ENCODE data around the gene CSMD2.

The CSMD2 gene

GRCh38 chr1:33741749-33742148 is 423.3 kb downstream of the CSMD2 start:
- Histone ChIP-seq H3K9me2 (replicated peaks; ENCODE audit: low read depth, low read length) (no peaks in the 10 kb centered on the region), H3K4me3 (ENCODE audit: low read length, poor library complexity, severe bottlenecking) (no peak overlapping the region), H3K9ac (ENCODE audit: low read depth, low read length, poor library complexity, severe bottlenecking) (no peak overlapping the region), H3F3A (ENCODE audit: low read depth) (no peaks in the 10 kb centered on the region), H3K9me3 (ENCODE audit: insufficient read depth, low read depth, low read length) (peaks cover 2% of the 10 kb centered on the region; the same call in 1 of the 2 replicates), H3K27me3 (ENCODE audit: insufficient read depth, low read length, poor library complexity, severe bottlenecking) (no peaks in the 10 kb centered on the region), H3K36me3 (ENCODE audit: insufficient read depth, low read length) (no peaks in the 10 kb centered on the region), H3K79me2 (ENCODE audit: insufficient read depth, low read length) (no peaks in the 10 kb centered on the region), H3K4me2 (ENCODE audit: low read depth, low read length, poor library complexity, severe bottlenecking) (no peak overlapping the region), H3K4me1 (ENCODE audit: insufficient read depth, low read length, poor library complexity, severe bottlenecking) (no peaks in the 10 kb centered on the region), H4K20me1 (ENCODE audit: insufficient read depth, low read length, poor library complexity, severe bottlenecking) (no peaks in the 10 kb centered on the region), H2AFZ (ENCODE audit: low read length) (no peak overlapping the region)
- no peak for TF ChIP-seq EZH2phosphoT487 (IDR thresholded peaks at IDR 0.05; ENCODE audit: borderline replicate concordance)

GRCh38 chr1:33740040-33740744 is 424.8 kb downstream of the CSMD2 start:
- Histone ChIP-seq H2AFZ (ENCODE audit: low read length) (no peak overlapping the region), H3K9me3 (ENCODE audit: insufficient read depth, low read depth, low read length) (peaks cover 2% of the 10 kb centered on the region; the same call in 1 of the 2 replicates), H3K79me2 (ENCODE audit: insufficient read depth, low read length) (no peaks in the 10 kb centered on the region), H3K4me3 (ENCODE audit: low read length, poor library complexity, severe bottlenecking) (no peak overlapping the region), H3K4me1 (ENCODE audit: insufficient read depth, low read length, poor library complexity, severe bottlenecking) (no peaks in the 10 kb centered on the region), H3K36me3 (ENCODE audit: insufficient read depth, low read length) (no peaks in the 10 kb centered on the region), H3K27me3 (ENCODE audit: insufficient read depth, low read length, poor library complexity, severe bottlenecking) (no peaks in the 10 kb centered on the region), H4K20me1 (ENCODE audit: insufficient read depth, low read length, poor library complexity, severe bottlenecking) (no peaks in the 10 kb centered on the region), H3F3A (ENCODE audit: low read depth) (no peaks in the 10 kb centered on the region), H3K9me2 (replicated peaks; ENCODE audit: low read depth, low read length) (no peaks in the 10 kb centered on the region), H3K9ac (ENCODE audit: low read depth, low read length, poor library complexity, severe bottlenecking) (no peak overlapping the region), H3K4me2 (ENCODE audit: low read depth, low read length, poor library complexity, severe bottlenecking) (no peak overlapping the region)
- TF ChIP-seq EZH2phosphoT487 (IDR thresholded peaks at IDR 0.05; ENCODE audit: borderline replicate concordance) (no peak), CTCF (conservative IDR thresholded peaks at IDR 0.05; ENCODE audit: low read length) (no peak)

- Histone ChIP-seq H2AFZ (ENCODE audit: low read length) (no peak overlapping the region), H3K4me3 (ENCODE audit: low read length, poor library complexity, severe bottlenecking) (no peak overlapping the region), H3F3A (ENCODE audit: low read depth) (no peaks in the 10 kb centered on the region), H3K36me3 (ENCODE audit: insufficient read depth, low read length) (no peaks in the 10 kb centered on the region), H3K9me3 (ENCODE audit: insufficient read depth, low read depth, low read length) (peaks cover 2% of the 10 kb centered on the region; the same call in 1 of the 2 replicates), H3K4me2 (ENCODE audit: low read depth, low read length, poor library complexity, severe bottlenecking) (no peak overlapping the region), H3K9me2 (replicated peaks; ENCODE audit: low read depth, low read length) (no peaks in the 10 kb centered on the region), H3K4me1 (ENCODE audit: insufficient read depth, low read length, poor library complexity, severe bottlenecking) (no peaks in the 10 kb centered on the region), H3K27me3 (ENCODE audit: insufficient read depth, low read length, poor library complexity, severe bottlenecking) (no peaks in the 10 kb centered on the region), H3K9ac (ENCODE audit: low read depth, low read length, poor library complexity, severe bottlenecking) (no peak overlapping the region), H3K79me2 (ENCODE audit: insufficient read depth, low read length) (no peaks in the 10 kb centered on the region), H4K20me1 (ENCODE audit: insufficient read depth, low read length, poor library complexity, severe bottlenecking) (no peaks in the 10 kb centered on the region)
- TF ChIP-seq EZH2phosphoT487 (IDR thresholded peaks at IDR 0.05; ENCODE audit: borderline replicate concordance) (no peak), CTCF (conservative IDR thresholded peaks at IDR 0.05; ENCODE audit: low read length) (no peak)
Observed at GRCh38 chr1:33738976-33739375, 426.1 kb downstream of the CSMD2 start.

GRCh38 chr1:33738536-33738935 is 426.5 kb downstream of the CSMD2 start:
- TF ChIP-seq CTCF (conservative IDR thresholded peaks at IDR 0.05; ENCODE audit: low read length) (no peak), EZH2phosphoT487 (IDR thresholded peaks at IDR 0.05; ENCODE audit: borderline replicate concordance) (no peak)
- H4K20me1 ChIP-seq (ENCODE audit: insufficient read depth, low read length, poor library complexity, severe bottlenecking) = no peaks in the 10 kb centered on the region
- no peak overlapping the region for H3K4me3 ChIP-seq (ENCODE audit: low read length, poor library complexity, severe bottlenecking)
- H3K9me3 ChIP-seq (ENCODE audit: insufficient read depth, low read depth, low read length) = peaks cover 2% of the 10 kb centered on the region; the same call in 1 of the 2 replicates
- H3K27me3 ChIP-seq (ENCODE audit: insufficient read depth, low read length, poor library complexity, severe bottlenecking) = no peaks in the 10 kb centered on the region
- no peak overlapping the region for H2AFZ ChIP-seq (ENCODE audit: low read length)
- H3K4me1 ChIP-seq (ENCODE audit: insufficient read depth, low read length, poor library complexity, severe bottlenecking) = no peaks in the 10 kb centered on the region
- no peaks in the 10 kb centered on the region for H3F3A ChIP-seq (ENCODE audit: low read depth)
- H3K4me2 ChIP-seq (ENCODE audit: low read depth, low read length, poor library complexity, severe bottlenecking) = no peak overlapping the region
- no peaks in the 10 kb centered on the region for H3K36me3 ChIP-seq (ENCODE audit: insufficient read depth, low read length)
- H3K79me2 ChIP-seq (ENCODE audit: insufficient read depth, low read length) = no peaks in the 10 kb centered on the region
- no peaks in the 10 kb centered on the region for H3K9me2 ChIP-seq (replicated peaks; ENCODE audit: low read depth, low read length)
- no peak overlapping the region for H3K9ac ChIP-seq (ENCODE audit: low read depth, low read length, poor library complexity, severe bottlenecking)
